Limb (tissue), 2 donors: ENCODE data around the gene PCDHA8.
"Not testable (repeated sequence)": the region's sequence is repeated elsewhere in the genome, so short reads cannot be mapped to it uniquely, and the experiment has no call there.

ENCODE experiments used
- DNase-seq, 2 donors: peaks; one replicate each; pipeline ENCODE4 v3.0.0-alpha.2; 2016; ENCODE audit errors: extremely low spot score in 2 of 2

Gene PCDHA8

GRCh38 chr5:140840978-140841962 is at the start of gene PCDHA8:
Gene PCDHA8, plus strand, starts transcription at chr5:140841187. Its CDS starts 135 bp downstream, at chr5:140841322.
- no peak for DNase-seq

- DNase-seq = no peak
Measured at GRCh38 chr5:140794595-140795258, 46.3 kb upstream of the PCDHA8 start, which contains the start of gene PCDHA2. Gene PCDHA2, plus strand, starts transcription at chr5:140794852.

GRCh38 chr5:140795259-140795641 is 45.7 kb upstream of the PCDHA8 start:
- no peak for DNase-seq

GRCh38 chr5:140796072-140796717 is 44.8 kb upstream of the PCDHA8 start:
- DNase-seq = not testable (repeated sequence)

- no peak for DNase-seq
Measured at GRCh38 chr5:140796718-140797095, 44.3 kb upstream of the PCDHA8 start.

GRCh38 chr5:140800816-140801493 is 40.0 kb upstream of the PCDHA8 start, which contains the start of gene PCDHA3:
Gene PCDHA3, plus strand, starts transcription at chr5:140801057.
- no peak for DNase-seq

- no peak for DNase-seq
Measured at GRCh38 chr5:140801494-140801841, 39.5 kb upstream of the PCDHA8 start.

- not testable (repeated sequence) for DNase-seq
Measured at GRCh38 chr5:140802381-140802780, 38.6 kb upstream of the PCDHA8 start.

GRCh38 chr5:140802781-140803271 is 38.2 kb upstream of the PCDHA8 start:
- DNase-seq = no peak

GRCh38 chr5:140806834-140807775 is 33.9 kb upstream of the PCDHA8 start, which contains the start of gene PCDHA4:
Gene PCDHA4, plus strand, starts transcription at chr5:140807068.
- DNase-seq = no peak

GRCh38 chr5:140808241-140808888 is 32.6 kb upstream of the PCDHA8 start:
- not testable (repeated sequence) for DNase-seq

- no peak for DNase-seq
Measured at GRCh38 chr5:140808889-140809291, 32.1 kb upstream of the PCDHA8 start.

GRCh38 chr5:140821375-140822280 is 19.4 kb upstream of the PCDHA8 start, which contains the start of gene PCDHA5:
Gene PCDHA5, plus strand, starts transcription at chr5:140821613.
- DNase-seq = no peak

- DNase-seq = no peak
Measured at GRCh38 chr5:140822281-140822629, 18.7 kb upstream of the PCDHA8 start.

GRCh38 chr5:140822969-140823368 is 18.0 kb upstream of the PCDHA8 start:
- DNase-seq = not testable (repeated sequence)

- no peak for DNase-seq
Measured at GRCh38 chr5:140823475-140823874, 17.5 kb upstream of the PCDHA8 start.

GRCh38 chr5:140827704-140828361 is 13.2 kb upstream of the PCDHA8 start, which contains the start of gene PCDHA6:
Gene PCDHA6, plus strand, starts transcription at chr5:140827960. Its CDS starts 132 bp downstream, at chr5:140828092.
- no peak for DNase-seq

GRCh38 chr5:140828362-140828737 is 12.6 kb upstream of the PCDHA8 start:
- no peak for DNase-seq
